Mammary epithelial cell (primary cell): ENCODE measurements around the gene ABCB8.

ENCODE experiments used
- CTCF ChIP-seq, 2 donors: IDR thresholded peaks in 1 of 2; conservative IDR thresholded peaks in 1 of 2; 2 replicates each; pipeline ENCODE4 v1.5.1; 2011 to 2012; ENCODE audit warnings: inconsistent platforms in 2 of 2, low read length in 2 of 2, mild to moderate bottlenecking in 2 of 2, control low read depth in 1 of 2, low read depth in 1 of 2; ENCODE audit not compliant: insufficient read depth in 1 of 2; ENCODE audit errors: extremely low read depth in 1 of 2
- EZH2 ChIP-seq: IDR thresholded peaks from 2 replicates; pipeline ENCODE4 v1.6.1; 2012; ENCODE audit warnings: low read length, inconsistent platforms, borderline replicate concordance

DNA sequence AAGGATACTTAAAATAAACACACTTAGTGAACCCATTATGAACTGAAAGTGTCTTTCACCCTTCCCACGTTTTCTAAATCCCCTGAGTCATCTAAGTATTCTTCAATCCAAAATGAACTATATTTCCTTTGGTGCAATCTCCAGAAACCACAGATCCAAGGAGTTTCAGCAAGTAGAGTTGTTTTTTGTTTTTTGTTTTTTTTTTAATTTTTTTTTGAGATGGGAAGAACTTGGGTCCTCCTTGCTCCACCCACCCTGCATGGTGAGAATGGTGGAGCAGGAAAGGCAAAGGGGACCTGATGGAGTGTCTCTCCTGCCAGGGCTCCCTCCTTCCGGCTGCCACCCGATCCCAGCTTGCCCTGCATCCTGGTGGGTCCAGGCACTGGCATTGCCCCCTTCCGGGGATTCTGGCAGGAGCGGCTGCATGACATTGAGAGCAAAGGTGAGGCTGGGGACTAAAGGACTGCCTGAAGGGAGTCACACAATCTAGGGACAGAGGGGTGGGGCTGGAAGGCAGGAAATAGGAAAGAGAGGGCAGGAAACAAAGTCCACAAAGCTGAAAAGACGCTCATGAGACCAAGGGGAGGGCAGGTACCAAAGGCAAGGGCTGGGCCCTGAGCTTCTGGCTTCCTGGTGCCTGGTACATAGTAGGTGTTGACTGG, 16.1 kb upstream of the ABCB8 start:
- TF ChIP-seq EZH2: no peak
- TF ChIP-seq CTCF (conservative IDR thresholded peaks at IDR 0.05 in 1 of 2, IDR thresholded peaks at IDR 0.05 in 1 of 2; ENCODE audit: extremely low read depth in 1 of 2, insufficient read depth in 1 of 2, low read depth in 1 of 2, low read length in 2 of 2): no peak
